Fibroblast of upper back skin (primary cell): ENCODE results near the gene TEKT4.
"Not testable (repeated sequence)": the region's sequence is repeated elsewhere in the genome, so short reads cannot be mapped to it uniquely, and the experiment has no call there.

Experiments used
- DNase-seq: peaks from one replicate; pipeline ENCODE4 v3.0.0-alpha.2; 2013

The TEKT4 gene

GRCh38 chr2:94871226-94872087, at the start of gene TEKT4:
Gene TEKT4 (plus strand): TSS chr2:94871430. CDS start chr2:94871580, 150 bp downstream.
- DNase-seq: no peak

GRCh38 chr2:94839224-94839623, 32.0 kb upstream of the TEKT4 start:
- DNase-seq: not testable (repeated sequence)

GRCh38 chr2:94856856-94857255, 14.4 kb upstream of the TEKT4 start:
- DNase-seq: not testable (repeated sequence)

GRCh38 chr2:94857367-94858162, 13.7 kb upstream of the TEKT4 start:
- DNase-seq: not testable (repeated sequence)

- not testable (repeated sequence) for DNase-seq
Measured at GRCh38 chr2:94858163-94858888, 12.9 kb upstream of the TEKT4 start.

- no peak for DNase-seq
Measured at GRCh38 chr2:94861308-94862152, 9.7 kb upstream of the TEKT4 start.

- not testable (repeated sequence) for DNase-seq
Measured at GRCh38 chr2:94862903-94863302, 8.3 kb upstream of the TEKT4 start.

GRCh38 chr2:94869131-94869530, 2.1 kb upstream of the TEKT4 start:
- no peak for DNase-seq

- no peak for DNase-seq
Measured at GRCh38 chr2:94869552-94870439, 1.4 kb upstream of the TEKT4 start.

- no peak for DNase-seq
Measured at GRCh38 chr2:94870440-94871225, 597 bp upstream of the TEKT4 start.

GRCh38 chr2:94872088-94872618, 923 bp downstream of the TEKT4 start:
- no peak for DNase-seq

GRCh38 chr2:94872676-94873361, 1.6 kb downstream of the TEKT4 start:
- DNase-seq: no peak

GRCh38 chr2:94873362-94874276, 2.4 kb downstream of the TEKT4 start:
- DNase-seq: no peak

GRCh38 chr2:94874277-94874997, 3.2 kb downstream of the TEKT4 start:
- DNase-seq: peak; percentile 4

GRCh38 chr2:94875064-94875819, 4.0 kb downstream of the TEKT4 start:
- no peak for DNase-seq

- DNase-seq: no peak
Measured at GRCh38 chr2:94875820-94876522, 4.7 kb downstream of the TEKT4 start.
